CD4-positive, alpha-beta T cell (primary cell): Measurements from ENCODE around the gene PHF23. TPM values are rescaled to one million over a fixed set of nuclear protein-coding genes. Genes with fewer than 3 reads are reported as not detected.
A peak's percentile ranks its signal among the peaks of the same experiment; 100 is the strongest.

Experiments
- ATAC-seq: fragments of 200-7000 bp; cut with Tn5 transposase; one replicate; pipeline ENCODE4 v1.10.0; 2022; ENCODE audit warnings: mild to moderate bottlenecking; ENCODE audit not compliant: poor library complexity
- CTCF ChIA-PET: fragments of 350-600 bp; sonication (Branson Sonifier 250); formaldehyde crosslinking; loops from one replicate; lab custom pipeline; 2021; ENCODE audit warnings: antibody characterized with exemption, inconsistent platforms; lab: Charles Lee
- POLR2A ChIA-PET: fragments of 350-600 bp; sonication (Branson Sonifier 250); formaldehyde crosslinking; loops from one replicate; lab custom pipeline; 2021; ENCODE audit warnings: antibody characterized with exemption, inconsistent platforms; lab: Charles Lee
- DNase-seq, 14 experiments: peaks; one replicate each; pipeline ENCODE4 v3.0.0-alpha.2; 2013 to 2020; ENCODE audit warnings: mixed read lengths in 2 of 14
- H3K27ac ChIP-seq, 2 donors: one replicate each; pipeline versions ENCODE4 v1.5.1 to v1.7.0; 2013; ENCODE audit warnings: low read length in 2 of 2, low read depth in 1 of 2, mild to moderate bottlenecking in 1 of 2
- H3K27me3 ChIP-seq, 2 experiments: 1 replicate in 1 of 2; 2 replicates in 1 of 2; pipeline versions ENCODE4 v1.6.1 to v1.7.0; 2013; ENCODE audit warnings: low read length in 2 of 2, control low read depth in 1 of 2, mild to moderate bottlenecking in 1 of 2, moderate library complexity in 1 of 2; ENCODE audit not compliant: insufficient read depth in 2 of 2, control insufficient read depth in 1 of 2
- H3K36me3 ChIP-seq: one replicate; pipeline ENCODE4 v1.6.1; 2013; ENCODE audit warnings: low read length, control low read depth; ENCODE audit not compliant: insufficient read depth
- H3K4me1 ChIP-seq: one replicate; pipeline ENCODE4 v1.6.1; 2013; ENCODE audit warnings: low read length, control low read depth; ENCODE audit not compliant: insufficient read depth
- H3K4me3 ChIP-seq: one replicate; pipeline ENCODE4 v1.5.1; 2013; ENCODE audit warnings: mild to moderate bottlenecking, low read length, moderate library complexity
- H3K9me3 ChIP-seq, 2 experiments: 1 replicate in 1 of 2; 2 replicates in 1 of 2; pipeline versions ENCODE4 v1.6.1 to v1.7.0; 2013; ENCODE audit warnings: low read length in 2 of 2, mild to moderate bottlenecking in 2 of 2, control low read depth in 1 of 2, moderate library complexity in 1 of 2; ENCODE audit not compliant: control insufficient read depth in 1 of 2, insufficient read depth in 1 of 2
- H3K27ac Mint-ChIP-seq: one replicate; pipeline ENCODE4 v1.8.0; 2020; ENCODE audit warnings: mixed read lengths
- H3K27me3 Mint-ChIP-seq: one replicate; pipeline ENCODE4 v1.8.0; 2021; ENCODE audit warnings: mixed read lengths
- H3K36me3 Mint-ChIP-seq: one replicate; pipeline ENCODE4 v1.8.0; 2021; ENCODE audit warnings: low read depth, mixed read lengths
- H3K4me1 Mint-ChIP-seq: one replicate; pipeline ENCODE4 v1.8.0; 2021; ENCODE audit warnings: low read depth, mixed read lengths
- H3K4me3 Mint-ChIP-seq: one replicate; pipeline ENCODE4 v1.8.0; 2020; ENCODE audit warnings: mild to moderate bottlenecking, mixed read lengths
- H3K9me3 Mint-ChIP-seq: one replicate; pipeline ENCODE4 v1.8.0; 2020; ENCODE audit warnings: mixed read lengths
- intact Hi-C, 2 experiments: fragments of 100-400 bp; cut with DNase I in 1 of 2; cut with micrococcal nuclease in 1 of 2; formaldehyde crosslinking; loops; one replicate each; pipeline versions ENCODE4 v1.15.1 to v1.9.0; 2023 to 2025; cut with DNase I, micrococcal nuclease
- total RNA-seq, 174 experiments: library from RNA in 2 of 174; stranded (reverse) in 2 of 174; gene quantifications; one replicate each; pipeline ENCODE4 v1.2.3 and lab custom pipeline; 2021 to 2026
- TF ChIP-seq, protein P1 (sequence below): fragments of 200-600 bp; IDR thresholded peaks from one replicate; pipeline ENCODE4 v1.8.0; 2022; ENCODE audit warnings: antibody characterized with exemption, mild to moderate bottlenecking

Gene PHF23
- total RNA-seq, 2 experiments from 2014 or later: 4.5 to 5.1 TPM

GRCh38 chr17:7205561-7205960 is 33.7 kb downstream of the PHF23 start:
- peak overlapping the region; percentile 83 for H3K4me3 Mint-ChIP-seq
- no peak for ATAC-seq
- peaks cover 41% of the 10 kb centered on the region for H3K4me1 Mint-ChIP-seq
- Histone ChIP-seq H3K4me3 (peak overlapping the region; percentile 66), H3K4me1 (peaks cover 31% of the 10 kb centered on the region), H3K9me3 (no peaks in the 10 kb centered on the region), H3K27me3 (no peaks in the 10 kb centered on the region), H3K27ac (peak overlapping the region; percentile 86 to 95), H3K36me3 (peaks cover 2% of the 10 kb centered on the region)
- intact Hi-C loops: loop anchor here (1.0 kb wide), 3 partner anchors 9 to 230 kb away; partner anchors contain the start of genes DVL2 (in 1 of the 2) and TMEM102 (in 1 of the 2)
- DNase-seq: no peak
- peak overlapping the region; percentile 87 for H3K27ac Mint-ChIP-seq
- ChIA-PET POLR2A (interaction anchor here (0.9 to 1.3 kb wide), 3 partner anchors 9 to 29 kb away, joined by 3 to 6 read pairs (median 4); partner anchors contain the start of genes ACADVL, DLG4 and DVL2), CTCF (interaction anchor here (2.6 kb wide), 1 partner anchor 9 kb away, joined by 13 read pairs; no protein-coding TSS in a partner anchor)
- H3K27me3 Mint-ChIP-seq: no peaks in the 10 kb centered on the region
- TF ChIP-seq, protein P1, sequence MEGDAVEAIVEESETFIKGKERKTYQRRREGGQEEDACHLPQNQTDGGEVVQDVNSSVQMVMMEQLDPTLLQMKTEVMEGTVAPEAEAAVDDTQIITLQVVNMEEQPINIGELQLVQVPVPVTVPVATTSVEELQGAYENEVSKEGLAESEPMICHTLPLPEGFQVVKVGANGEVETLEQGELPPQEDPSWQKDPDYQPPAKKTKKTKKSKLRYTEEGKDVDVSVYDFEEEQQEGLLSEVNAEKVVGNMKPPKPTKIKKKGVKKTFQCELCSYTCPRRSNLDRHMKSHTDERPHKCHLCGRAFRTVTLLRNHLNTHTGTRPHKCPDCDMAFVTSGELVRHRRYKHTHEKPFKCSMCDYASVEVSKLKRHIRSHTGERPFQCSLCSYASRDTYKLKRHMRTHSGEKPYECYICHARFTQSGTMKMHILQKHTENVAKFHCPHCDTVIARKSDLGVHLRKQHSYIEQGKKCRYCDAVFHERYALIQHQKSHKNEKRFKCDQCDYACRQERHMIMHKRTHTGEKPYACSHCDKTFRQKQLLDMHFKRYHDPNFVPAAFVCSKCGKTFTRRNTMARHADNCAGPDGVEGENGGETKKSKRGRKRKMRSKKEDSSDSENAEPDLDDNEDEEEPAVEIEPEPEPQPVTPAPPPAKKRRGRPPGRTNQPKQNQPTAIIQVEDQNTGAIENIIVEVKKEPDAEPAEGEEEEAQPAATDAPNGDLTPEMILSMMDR: no peak
- peaks cover 15% of the 10 kb centered on the region for H3K36me3 Mint-ChIP-seq
- no peaks in the 10 kb centered on the region for H3K9me3 Mint-ChIP-seq

DNA sequence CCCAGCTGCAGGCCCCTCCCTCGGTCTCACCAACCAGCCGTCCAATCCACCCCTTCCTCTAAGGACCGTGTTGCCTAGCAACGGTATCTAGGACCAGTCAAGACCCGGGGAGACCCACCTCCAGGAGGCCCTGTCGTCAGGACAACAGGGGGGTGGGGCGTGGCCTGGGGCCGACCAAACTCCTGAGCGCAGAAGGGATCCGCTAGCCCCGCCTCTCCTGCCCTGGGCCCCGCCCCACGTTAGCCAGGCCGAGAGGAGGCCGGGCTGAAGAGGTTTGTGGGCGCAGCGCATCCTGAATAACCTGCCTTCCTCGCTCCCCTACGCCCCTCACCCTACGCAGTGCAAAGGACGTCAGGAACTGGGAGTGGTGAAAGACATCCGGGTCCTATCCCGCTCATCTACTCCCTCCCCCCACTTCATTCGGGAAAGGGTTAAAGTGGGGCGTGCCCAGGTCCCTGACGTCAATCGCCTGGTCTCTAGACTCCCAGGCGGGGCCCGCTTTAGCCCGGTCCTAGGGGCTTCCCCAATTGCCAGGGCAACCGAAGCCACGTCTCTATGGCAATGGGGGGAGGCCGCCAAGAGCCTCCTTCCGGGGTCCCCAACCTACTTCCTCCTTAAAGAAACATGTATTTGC is 34.3 kb downstream of the PHF23 start:
- Mint-ChIP-seq H3K4me1 (peaks cover 36% of the 10 kb centered on the region), H3K4me3 (peak overlapping the region; percentile 83), H3K9me3 (no peaks in the 10 kb centered on the region), H3K36me3 (peaks cover 15% of the 10 kb centered on the region), H3K27me3 (no peaks in the 10 kb centered on the region), H3K27ac (peak overlapping the region; percentile 87)
- intact Hi-C loops: loop anchor here (1.0 kb wide), 3 partner anchors 9 to 230 kb away; partner anchors contain the start of genes DVL2 (in 1 of the 2) and TMEM102 (in 1 of the 2)
- H3K9me3 ChIP-seq: no peaks in the 10 kb centered on the region
- H3K4me3 ChIP-seq: peak overlapping the region; percentile 66
- ATAC-seq (peak; percentile 81), DNase-seq (peak; percentile 84 to 99 (median 94))
- ChIA-PET CTCF (interaction anchor here (0.6 to 2.6 kb wide), 4 partner anchors 9 to 153 kb away, joined by 3 to 13 read pairs (median 4); no protein-coding TSS in a partner anchor), POLR2A (interaction anchor here (0.9 to 1.3 kb wide), 3 partner anchors 9 to 29 kb away, joined by 3 to 6 read pairs (median 4); partner anchors contain the start of genes ACADVL, DLG4 and DVL2)
- TF ChIP-seq, protein P1: no peak
- H3K36me3 ChIP-seq: peaks cover 2% of the 10 kb centered on the region
- no peaks in the 10 kb centered on the region for H3K27me3 ChIP-seq
- H3K27ac ChIP-seq: peak overlapping the region; percentile 86 to 95
- peaks cover 31% of the 10 kb centered on the region for H3K4me1 ChIP-seq

- peak overlapping the region; percentile 66 for H3K4me3 ChIP-seq
- H3K36me3 ChIP-seq: peaks cover 2% of the 10 kb centered on the region
- H3K4me3 Mint-ChIP-seq: peak overlapping the region; percentile 83
- H3K27ac Mint-ChIP-seq: peak overlapping the region; percentile 87
- H3K4me1 Mint-ChIP-seq: peaks cover 35% of the 10 kb centered on the region
- ChIA-PET POLR2A (interaction anchor here (0.8 kb wide), 1 partner anchor 30 kb away, joined by 4 read pairs; the partner anchor contains the start of gene DVL2), CTCF (interaction anchor here (0.6 to 2.6 kb wide), 4 partner anchors 10 to 153 kb away, joined by 3 to 13 read pairs (median 4); no protein-coding TSS in a partner anchor)
- no peaks in the 10 kb centered on the region for H3K9me3 Mint-ChIP-seq
- peaks cover 15% of the 10 kb centered on the region for H3K36me3 Mint-ChIP-seq
- intact Hi-C loops: no loop called here
- TF ChIP-seq, protein P1: no peak
- H3K9me3 ChIP-seq: no peaks in the 10 kb centered on the region
- H3K27ac ChIP-seq: peak overlapping the region; percentile 86 to 95
- no peaks in the 10 kb centered on the region for H3K27me3 Mint-ChIP-seq
- ATAC-seq (no peak), DNase-seq (peak in 2 of 14 experiments; percentile 12 to 70)
- no peaks in the 10 kb centered on the region for H3K27me3 ChIP-seq
- peaks cover 31% of the 10 kb centered on the region for H3K4me1 ChIP-seq
Observed at GRCh38 chr17:7204336-7204735, 34.9 kb downstream of the PHF23 start.
